Trophoblast cell (in vitro differentiated cells and primary cell): ENCODE measurements around the gene C13orf42.

Source experiments
- DNase-seq, 2 donors: peaks; one replicate each; pipeline ENCODE4 v3.0.0-alpha.2; 2016
- H2AFZ ChIP-seq: 2 replicates; pipeline ENCODE4 v1.6.1; 2013; ENCODE audit warnings: low read length, moderate library complexity, mild to moderate bottlenecking; ENCODE audit not compliant: insufficient read depth, poor library complexity
- H2AK5ac ChIP-seq: 2 replicates; pipeline ENCODE4 v1.6.1; 2013; ENCODE audit warnings: mild to moderate bottlenecking, low read length
- H2BK120ac ChIP-seq: 2 replicates; pipeline ENCODE4 v1.6.1; 2013; ENCODE audit warnings: low read length, mild to moderate bottlenecking, moderate library complexity; ENCODE audit not compliant: insufficient read depth, poor library complexity
- H2BK12ac ChIP-seq: 2 replicates; pipeline ENCODE4 v1.6.1; 2013; ENCODE audit warnings: mild to moderate bottlenecking, low read length, moderate library complexity
- H2BK5ac ChIP-seq: 2 replicates; pipeline ENCODE4 v1.6.1; 2013; ENCODE audit warnings: low read length, low read depth, moderate library complexity, mild to moderate bottlenecking; ENCODE audit not compliant: poor library complexity
- H3K14ac ChIP-seq: 2 replicates; pipeline ENCODE4 v1.6.1; 2013; ENCODE audit warnings: mild to moderate bottlenecking, low read length
- H3K18ac ChIP-seq: 2 replicates; pipeline ENCODE4 v1.6.1; 2013; ENCODE audit warnings: mild to moderate bottlenecking, low read length
- H3K23ac ChIP-seq: 2 replicates; pipeline ENCODE4 v1.6.1; 2013; ENCODE audit warnings: low read length
- H3K27ac ChIP-seq: 2 replicates; pipeline ENCODE4 v1.5.1; 2013; ENCODE audit warnings: low read depth, mild to moderate bottlenecking, inconsistent platforms, low read length, moderate library complexity
- H3K27me3 ChIP-seq: 2 replicates; pipeline ENCODE4 v1.6.1; 2013; ENCODE audit warnings: inconsistent platforms, mild to moderate bottlenecking, low read length, moderate library complexity; ENCODE audit not compliant: insufficient read depth
- H3K36me3 ChIP-seq, 2 experiments: 1 replicate in 1 of 2; 2 replicates in 1 of 2; pipeline ENCODE4 v1.6.1; 2013; ENCODE audit warnings: low read length in 2 of 2, mild to moderate bottlenecking in 2 of 2, moderate library complexity in 1 of 2; ENCODE audit not compliant: insufficient read depth in 2 of 2, control insufficient read depth in 1 of 2
- H3K4ac ChIP-seq: 2 replicates; pipeline ENCODE4 v1.6.1; 2013; ENCODE audit warnings: low read depth, mild to moderate bottlenecking, low read length, moderate library complexity
- H3K4me1 ChIP-seq, 2 experiments: 1 replicate in 1 of 2; 2 replicates in 1 of 2; pipeline ENCODE4 v1.6.1; 2013; ENCODE audit warnings: low read length in 2 of 2, mild to moderate bottlenecking in 2 of 2, moderate library complexity in 1 of 2; ENCODE audit not compliant: insufficient read depth in 2 of 2, control insufficient read depth in 1 of 2
- H3K4me2 ChIP-seq: 2 replicates; pipeline ENCODE4 v1.6.1; 2013; ENCODE audit warnings: inconsistent platforms, mild to moderate bottlenecking, low read length, moderate library complexity
- H3K4me3 ChIP-seq: 2 replicates; pipeline ENCODE4 v1.5.1; 2013; ENCODE audit warnings: mild to moderate bottlenecking, low read depth, low read length, inconsistent platforms
- H3K79me1 ChIP-seq: one replicate; pipeline ENCODE4 v1.6.1; 2013; ENCODE audit warnings: low read length
- H3K79me2 ChIP-seq: 2 replicates; pipeline ENCODE4 v1.6.1; 2013; ENCODE audit warnings: low read length, mild to moderate bottlenecking; ENCODE audit not compliant: control insufficient read depth, insufficient read depth, poor library complexity
- H3K9ac ChIP-seq: 2 replicates; pipeline ENCODE4 v1.6.1; 2013; ENCODE audit warnings: mild to moderate bottlenecking, low read length
- H3K9me3 ChIP-seq: 2 replicates; pipeline ENCODE4 v1.6.1; 2013; ENCODE audit warnings: low read depth, mild to moderate bottlenecking, control low read depth, inconsistent platforms, low read length; ENCODE audit not compliant: insufficient read depth
- H4K12ac ChIP-seq: 2 replicates; pipeline ENCODE4 v1.6.1; 2013; ENCODE audit warnings: low read depth, mild to moderate bottlenecking, low read length, moderate library complexity
- H4K8ac ChIP-seq: 2 replicates; pipeline ENCODE4 v1.6.1; 2013; ENCODE audit warnings: low read depth, mild to moderate bottlenecking, low read length, moderate library complexity
- H4K91ac ChIP-seq: one replicate; pipeline ENCODE4 v1.6.1; 2013; ENCODE audit warnings: low read depth, mild to moderate bottlenecking, low read length, moderate library complexity
- WGBS: extraction: QIAGEN DNeasy Blood & Tissue Kit; methylation state at CpG from one replicate; pipeline ENCODE4 v1.1.7; 2013; ENCODE audit warnings: missing lambda C conversion rate; ENCODE audit not compliant: insufficient read length, insufficient coverage; ENCODE audit errors: extremely low coverage; 5-methylcytosine and 5-hydroxymethylcytosine counted together

The C13orf42 gene

DNA sequence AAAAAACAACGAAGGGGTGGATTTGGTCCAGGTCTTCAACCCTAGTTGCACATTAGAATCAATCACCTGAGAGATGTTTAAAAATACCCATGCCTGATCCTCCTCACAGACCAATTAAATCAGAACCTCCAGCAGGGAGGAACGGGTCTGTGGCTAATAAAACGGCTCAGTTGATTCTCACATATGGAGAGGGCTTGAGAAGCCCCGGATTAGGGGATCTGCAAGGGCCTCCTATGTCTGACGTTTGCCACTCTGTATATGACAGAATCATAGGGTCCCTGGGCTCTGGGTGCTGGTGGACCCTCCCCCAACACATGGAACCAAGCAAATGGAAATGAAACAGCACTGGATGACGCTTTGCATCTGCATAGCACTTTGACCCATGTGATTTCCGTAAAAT lies 36.7 kb upstream of the C13orf42 start:
- Histone ChIP-seq H2AFZ (no peak overlapping the region), H3K4me3 (no peak overlapping the region), H3K14ac (no peak overlapping the region), H3K4ac (no peak overlapping the region), H3K4me2 (no peak overlapping the region), H3K79me2 (no peaks in the 10 kb centered on the region), H2BK12ac (no peak overlapping the region), H2BK120ac (no peak overlapping the region), H3K4me1 (no peaks in the 10 kb centered on the region), H3K27ac (no peak overlapping the region), H4K91ac (no peak overlapping the region), H2BK5ac (no peak overlapping the region), H3K9ac (no peak overlapping the region), H3K27me3 (no peaks in the 10 kb centered on the region), H3K79me1 (no peaks in the 10 kb centered on the region), H4K12ac (no peak overlapping the region), H3K23ac (no peak overlapping the region), H2AK5ac (no peak overlapping the region), H4K8ac (no peak overlapping the region), H3K18ac (no peak overlapping the region), H3K36me3 (no peaks in the 10 kb centered on the region), H3K9me3 (no peaks in the 10 kb centered on the region)
- WGBS = no CpG with 5 or more reads among the region's 7 CpGs
- DNase-seq = no peak

- H4K12ac ChIP-seq = no peak overlapping the region
- H3K79me1 ChIP-seq = no peaks in the 10 kb centered on the region
- H3K4me3 ChIP-seq = no peak overlapping the region
- H3K27me3 ChIP-seq = no peaks in the 10 kb centered on the region
- H3K9me3 ChIP-seq = no peaks in the 10 kb centered on the region
- H3K4ac ChIP-seq = no peak overlapping the region
- H3K9ac ChIP-seq = no peak overlapping the region
- no peak overlapping the region for H2BK120ac ChIP-seq
- H4K91ac ChIP-seq = no peak overlapping the region
- H3K14ac ChIP-seq = no peak overlapping the region
- no peaks in the 10 kb centered on the region for H3K79me2 ChIP-seq
- no CpG with 5 or more reads among the region's 1 CpG for WGBS
- no peak overlapping the region for H3K23ac ChIP-seq
- no peak overlapping the region for H2AK5ac ChIP-seq
- no peak overlapping the region for H2AFZ ChIP-seq
- H3K36me3 ChIP-seq = no peaks in the 10 kb centered on the region
- H4K8ac ChIP-seq = no peak overlapping the region
- H3K18ac ChIP-seq = no peak overlapping the region
- no peaks in the 10 kb centered on the region for H3K4me1 ChIP-seq
- H3K27ac ChIP-seq = no peak overlapping the region
- DNase-seq = no peak
- H2BK12ac ChIP-seq = no peak overlapping the region
- H3K4me2 ChIP-seq = no peak overlapping the region
- no peak overlapping the region for H2BK5ac ChIP-seq
Observed at GRCh38 chr13:51146667-51147066, 35.6 kb upstream of the C13orf42 start.

DNA sequence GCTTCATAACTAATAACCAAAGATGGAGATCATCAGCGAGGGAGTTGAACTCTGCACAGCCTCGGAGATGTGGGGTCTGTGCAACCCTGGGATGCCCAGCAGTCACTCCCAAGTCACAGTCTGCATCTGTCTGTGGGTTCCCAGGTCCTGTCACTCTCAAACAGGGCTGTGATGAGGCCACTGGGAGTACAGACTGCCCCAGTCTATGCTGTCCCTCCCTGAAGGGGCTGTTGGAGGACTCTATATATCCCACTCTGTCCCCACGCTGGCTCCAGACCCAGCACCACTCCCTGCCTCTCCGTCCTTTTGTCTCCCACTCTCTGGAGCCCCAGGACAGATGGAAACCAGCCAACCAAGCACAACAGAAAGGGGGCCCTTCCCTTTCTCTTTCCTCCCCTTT lies 26.2 kb upstream of the C13orf42 start:
- no CpG with 5 or more reads among the region's 4 CpGs for WGBS

GRCh38 chr13:51136276-51136980 lies 25.4 kb upstream of the C13orf42 start:
- H3K4me3 ChIP-seq = no peak overlapping the region
- H3K4ac ChIP-seq = no peak overlapping the region
- H3K23ac ChIP-seq = no peak overlapping the region
- no peak overlapping the region for H3K14ac ChIP-seq
- H2AFZ ChIP-seq = no peak overlapping the region
- H3K9me3 ChIP-seq = no peaks in the 10 kb centered on the region
- H3K9ac ChIP-seq = no peak overlapping the region
- no peaks in the 10 kb centered on the region for H3K79me1 ChIP-seq
- WGBS = no CpG with 5 or more reads among the region's 10 CpGs
- no peak for DNase-seq
- H2BK5ac ChIP-seq = no peak overlapping the region
- no peak overlapping the region for H4K12ac ChIP-seq
- no peaks in the 10 kb centered on the region for H3K27me3 ChIP-seq
- no peak overlapping the region for H2BK12ac ChIP-seq
- H3K4me1 ChIP-seq = no peaks in the 10 kb centered on the region
- H2AK5ac ChIP-seq = no peak overlapping the region
- no peaks in the 10 kb centered on the region for H3K79me2 ChIP-seq
- no peak overlapping the region for H4K91ac ChIP-seq
- no peak overlapping the region for H3K4me2 ChIP-seq
- no peaks in the 10 kb centered on the region for H3K36me3 ChIP-seq
- H3K27ac ChIP-seq = no peak overlapping the region
- no peak overlapping the region for H2BK120ac ChIP-seq
- no peak overlapping the region for H4K8ac ChIP-seq
- no peak overlapping the region for H3K18ac ChIP-seq

More for the DNA sequence above, 26.2 kb upstream of the C13orf42 start:
- Histone ChIP-seq H3K27ac (no peak overlapping the region), H2BK5ac (no peak overlapping the region), H3K4me1 (no peaks in the 10 kb centered on the region), H3K9ac (no peak overlapping the region), H4K91ac (no peak overlapping the region), H3K27me3 (no peaks in the 10 kb centered on the region), H3K9me3 (no peaks in the 10 kb centered on the region), H4K12ac (no peak overlapping the region), H3K4me2 (no peak overlapping the region), H3K23ac (no peak overlapping the region), H2AFZ (no peak overlapping the region), H3K36me3 (no peaks in the 10 kb centered on the region), H3K79me1 (no peaks in the 10 kb centered on the region), H4K8ac (no peak overlapping the region), H3K4me3 (no peak overlapping the region), H3K79me2 (no peaks in the 10 kb centered on the region), H3K18ac (no peak overlapping the region), H3K4ac (no peak overlapping the region), H2BK12ac (no peak overlapping the region), H2AK5ac (no peak overlapping the region), H3K14ac (no peak overlapping the region), H2BK120ac (no peak overlapping the region)
- DNase-seq = no peak
